IPS-18c (cell line): ENCODE measurements around the gene LAMTOR4.
"Not testable (repeated sequence)": the region's sequence is repeated elsewhere in the genome, so short reads cannot be mapped to it uniquely, and the experiment has no call there.

Source experiments
- H3K4me3 ChIP-seq: 2 replicates; pipeline ENCODE4 v1.7.0; 2013; ENCODE audit warnings: low read depth, mild to moderate bottlenecking, low read length, moderate library complexity; ENCODE audit not compliant: insufficient read depth
- H3K9me3 ChIP-seq: one replicate; pipeline ENCODE4 v1.6.1; 2013; ENCODE audit warnings: mild to moderate bottlenecking, low read length, moderate library complexity; ENCODE audit not compliant: control insufficient read depth, insufficient read depth

Gene LAMTOR4

DNA sequence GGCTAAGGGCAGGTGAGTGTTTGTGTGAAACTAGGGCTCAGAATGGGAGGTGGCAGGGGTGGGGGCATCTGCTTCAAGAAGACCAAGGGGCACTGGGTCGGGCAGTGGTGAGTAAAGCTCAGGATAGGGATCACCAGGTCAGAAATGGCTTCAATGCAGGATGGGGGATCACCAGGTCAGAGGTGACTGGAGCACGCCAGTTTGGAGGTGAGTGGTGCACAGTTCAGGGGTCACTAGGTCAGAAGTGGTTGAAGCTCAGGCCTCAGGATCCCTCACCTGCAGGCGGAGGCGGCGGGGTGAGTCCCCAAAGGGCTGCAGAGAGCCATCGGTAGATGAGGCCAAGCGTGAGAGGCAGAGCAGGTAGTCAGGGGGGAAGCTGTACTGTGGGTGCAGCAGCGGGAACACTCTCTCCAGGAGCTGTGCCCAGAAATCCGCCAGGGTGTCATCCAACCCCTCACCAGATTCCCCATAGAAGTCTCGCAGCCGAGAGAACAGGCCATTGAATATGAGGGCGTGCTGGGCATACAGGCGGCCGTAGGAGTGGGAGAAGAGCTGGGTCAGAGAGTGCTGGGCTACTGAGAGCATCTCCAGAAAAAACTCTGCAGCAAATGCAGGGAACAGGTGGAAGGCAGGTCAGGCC, 26.7 kb downstream of the LAMTOR4 start:
- H3K4me3 ChIP-seq: no peak overlapping the region
- H3K9me3 ChIP-seq: no peaks in the 10 kb centered on the region

DNA sequence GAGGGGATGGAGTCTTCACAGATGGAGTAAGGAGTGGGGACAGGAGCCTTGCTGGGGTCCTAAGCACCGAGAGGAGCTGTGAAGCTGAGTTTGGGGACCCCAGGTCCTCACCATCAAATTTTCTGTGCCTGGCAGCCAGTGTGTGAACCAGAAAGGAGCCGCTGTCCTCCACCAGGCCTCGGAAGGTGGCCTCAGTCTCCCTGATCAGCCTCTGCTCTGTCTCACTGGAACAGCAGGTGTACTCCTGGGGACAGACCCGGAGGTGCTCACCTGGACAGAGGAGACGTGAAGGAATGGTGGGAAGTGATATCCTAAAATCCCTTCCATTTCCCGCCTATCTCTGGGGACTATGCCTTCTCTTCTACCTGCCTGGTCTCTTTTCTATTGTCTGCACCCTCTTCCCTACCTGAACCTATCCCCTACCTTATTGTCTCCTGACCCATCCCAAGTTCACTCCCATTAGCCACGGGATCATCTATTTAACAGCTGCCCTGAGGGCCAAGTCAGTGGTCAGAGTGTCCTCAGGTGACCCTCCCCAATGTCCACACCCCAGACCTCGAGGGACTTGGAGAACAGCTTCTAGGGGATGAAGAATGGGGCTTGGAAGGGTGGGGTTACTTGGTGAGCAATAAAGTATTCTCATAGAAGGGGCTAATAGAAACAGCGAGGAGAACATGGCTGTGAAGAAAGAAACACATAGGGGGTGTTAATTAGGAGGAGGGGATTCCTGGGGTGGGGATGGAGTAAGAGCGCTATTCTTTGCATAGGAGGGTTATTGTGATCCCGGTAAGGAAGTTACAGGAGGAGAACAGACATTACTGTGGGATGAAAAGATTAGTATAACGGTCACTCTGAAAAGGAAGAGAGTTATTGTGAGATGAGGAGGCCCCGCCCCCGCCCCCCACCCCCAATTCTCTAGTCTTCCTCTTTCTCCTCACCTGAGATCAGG, 27.7 kb downstream of the LAMTOR4 start:
- Histone ChIP-seq H3K4me3 (peak overlapping the region; percentile 97), H3K9me3 (no peaks in the 10 kb centered on the region)

DNA sequence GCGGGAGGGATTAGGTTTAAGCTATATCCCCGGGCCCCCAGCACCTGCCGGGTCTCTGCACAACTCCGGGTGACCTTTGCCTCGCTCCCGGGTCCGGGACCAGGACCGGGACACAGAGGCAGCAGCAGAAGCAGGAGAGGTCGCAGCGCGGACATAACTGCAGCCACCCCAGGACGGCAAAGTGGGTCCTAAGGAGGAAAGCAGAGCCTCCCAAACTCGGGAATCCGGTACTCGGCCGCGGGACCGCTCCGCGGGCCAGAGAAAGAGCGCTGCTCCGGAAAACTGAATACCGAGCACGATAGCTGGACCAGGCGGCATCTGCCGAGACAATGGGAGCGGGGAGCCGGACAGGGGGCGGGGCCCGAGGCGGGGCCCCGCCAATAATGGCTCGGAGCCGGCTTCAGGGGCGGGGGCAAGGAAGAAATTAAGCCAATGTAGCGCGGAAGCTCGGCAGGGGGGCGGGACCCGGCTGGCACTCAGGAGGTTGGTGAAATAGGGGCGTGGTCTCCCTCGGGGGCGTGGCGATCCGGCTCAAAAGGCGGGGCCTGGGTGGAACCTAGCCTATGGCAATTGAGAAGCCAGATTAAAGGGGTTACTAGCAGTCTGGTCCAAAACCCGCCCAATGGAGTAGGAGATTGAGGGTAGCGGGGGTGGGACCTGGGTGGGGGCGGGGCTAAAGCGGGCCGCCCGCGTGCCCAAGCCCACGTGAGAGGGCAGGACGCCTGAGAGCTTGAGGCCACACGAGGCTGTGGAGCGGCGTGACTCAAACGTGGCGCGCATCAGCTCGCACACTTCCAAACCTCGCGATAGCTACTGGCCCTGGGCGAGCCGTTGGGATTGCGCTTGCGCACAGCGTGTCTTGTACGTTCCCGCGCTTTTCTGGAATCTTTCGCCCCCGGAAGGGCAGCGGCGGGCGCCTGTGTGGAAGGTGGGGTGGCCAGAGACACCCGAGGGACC, 28.6 kb downstream of the LAMTOR4 start, which contains the start of the genes GPC2 and STAG3:
Gene GPC2, minus strand, starts transcription at position 337 of the 957 bp plus-strand sequence. Its CDS starts 182 bp downstream, at position 155.
Gene STAG3, plus strand, starts transcription at position 874 of the 957 bp plus-strand sequence. CDS start 2,639 bp downstream, outside the sequence.
- Histone ChIP-seq H3K4me3 (peak within 1 kb of the TSS; percentile 97), H3K9me3 (no peaks in the 10 kb centered on the region)

DNA sequence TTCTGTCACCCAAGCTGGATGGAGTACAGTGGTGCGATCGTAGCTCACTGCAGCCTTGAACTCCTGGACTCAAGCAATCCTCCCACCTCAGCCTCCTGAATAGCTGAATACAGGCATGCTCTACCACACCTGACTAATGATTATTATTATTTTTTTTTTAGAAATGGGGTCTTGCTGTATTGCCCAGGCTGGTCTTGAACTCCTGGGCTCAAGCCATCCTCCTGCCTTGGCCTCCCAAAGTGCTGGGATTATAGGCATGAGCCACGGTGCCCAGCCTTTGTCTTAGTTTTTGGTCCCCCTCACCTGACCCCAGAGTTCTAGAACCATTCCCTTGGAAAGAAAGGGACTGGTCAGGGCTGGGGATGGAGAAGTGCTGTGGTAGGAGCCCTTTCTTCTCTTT, 31.4 kb downstream of the LAMTOR4 start:
- H3K4me3 ChIP-seq, H3K9me3 ChIP-seq: not testable (repeated sequence)

DNA sequence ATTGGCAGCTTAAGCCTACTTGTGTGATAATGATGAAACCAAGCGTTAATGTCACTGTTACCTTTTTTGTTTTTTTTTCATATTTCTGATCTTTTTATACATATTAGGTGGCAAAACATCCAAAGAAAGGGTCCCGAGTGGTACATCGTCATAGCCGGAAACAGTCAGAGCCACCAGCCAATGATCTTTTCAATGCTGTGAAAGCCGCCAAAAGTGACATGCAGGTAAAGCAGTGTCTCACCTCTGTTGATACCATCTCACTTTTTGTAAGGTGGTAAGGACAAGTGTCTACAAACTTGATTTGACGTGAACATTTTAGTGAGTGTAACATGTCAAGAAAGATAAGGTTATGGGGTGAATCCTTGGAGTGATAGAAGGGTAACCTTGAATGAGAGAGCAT, 33.9 kb downstream of the LAMTOR4 start:
- not testable (repeated sequence) for H3K9me3 ChIP-seq, H3K4me3 ChIP-seq

DNA sequence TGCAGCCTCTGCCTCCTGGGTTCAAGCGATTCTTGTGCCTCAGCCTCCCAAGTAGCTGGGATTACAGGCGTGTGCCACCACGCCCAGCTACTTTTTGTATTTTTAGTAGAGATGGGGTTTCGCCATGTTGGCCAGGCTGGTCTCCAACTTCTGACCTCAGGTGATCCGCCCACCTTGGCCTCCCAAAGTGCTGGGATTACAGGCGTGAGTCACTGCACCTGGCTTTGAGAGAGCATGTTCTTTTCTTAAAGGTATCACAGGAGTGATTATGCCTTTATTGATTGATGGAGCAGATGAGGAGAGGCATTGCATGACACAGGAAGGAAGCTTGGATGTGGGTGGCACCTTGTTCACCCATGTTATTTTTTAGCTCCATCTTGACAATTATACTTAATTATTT, 34.4 kb downstream of the LAMTOR4 start:
- H3K4me3 ChIP-seq, H3K9me3 ChIP-seq: not testable (repeated sequence)

DNA sequence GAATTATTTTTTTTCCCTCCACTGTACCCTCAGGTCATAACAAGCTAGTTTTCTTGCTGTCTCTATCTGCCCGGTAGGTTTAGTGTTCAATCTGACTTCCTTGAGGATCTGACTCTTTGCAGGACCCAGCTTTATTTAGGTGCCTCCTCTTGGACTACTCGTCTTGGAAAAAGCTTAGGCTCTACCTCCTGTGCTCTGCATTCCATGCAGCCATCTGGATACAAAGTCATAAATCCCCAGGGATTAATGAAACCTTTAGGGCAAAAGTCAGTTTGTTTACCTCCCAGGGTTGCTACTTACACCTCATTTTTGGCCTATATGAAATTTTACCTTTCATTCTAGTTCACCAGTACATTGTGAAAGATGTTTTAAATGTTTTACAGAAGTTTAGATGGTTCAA, 37.0 kb downstream of the LAMTOR4 start:
- H3K4me3 ChIP-seq: no peak overlapping the region
- no peaks in the 10 kb centered on the region for H3K9me3 ChIP-seq

DNA sequence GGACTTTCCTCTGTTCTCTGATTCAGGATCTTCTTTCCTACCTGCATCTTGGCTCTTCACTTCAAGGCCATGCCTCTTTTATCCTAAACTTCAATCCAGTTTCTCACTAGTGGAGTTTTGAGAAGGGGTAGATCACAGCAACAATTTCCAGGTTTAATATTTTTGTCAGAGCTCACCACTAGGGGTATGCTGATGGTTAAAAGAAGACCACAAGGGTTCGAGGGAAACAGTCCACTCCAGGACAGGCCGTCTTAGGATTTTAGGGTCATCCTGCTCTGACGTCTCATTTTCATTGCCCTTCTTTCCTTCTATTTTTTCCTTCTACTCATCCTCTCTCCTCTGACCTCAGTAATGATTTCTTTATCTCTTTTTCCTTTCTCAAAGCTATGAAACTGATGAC, 40.3 kb downstream of the LAMTOR4 start:
- no peaks in the 10 kb centered on the region for H3K9me3 ChIP-seq
- no peak overlapping the region for H3K4me3 ChIP-seq

DNA sequence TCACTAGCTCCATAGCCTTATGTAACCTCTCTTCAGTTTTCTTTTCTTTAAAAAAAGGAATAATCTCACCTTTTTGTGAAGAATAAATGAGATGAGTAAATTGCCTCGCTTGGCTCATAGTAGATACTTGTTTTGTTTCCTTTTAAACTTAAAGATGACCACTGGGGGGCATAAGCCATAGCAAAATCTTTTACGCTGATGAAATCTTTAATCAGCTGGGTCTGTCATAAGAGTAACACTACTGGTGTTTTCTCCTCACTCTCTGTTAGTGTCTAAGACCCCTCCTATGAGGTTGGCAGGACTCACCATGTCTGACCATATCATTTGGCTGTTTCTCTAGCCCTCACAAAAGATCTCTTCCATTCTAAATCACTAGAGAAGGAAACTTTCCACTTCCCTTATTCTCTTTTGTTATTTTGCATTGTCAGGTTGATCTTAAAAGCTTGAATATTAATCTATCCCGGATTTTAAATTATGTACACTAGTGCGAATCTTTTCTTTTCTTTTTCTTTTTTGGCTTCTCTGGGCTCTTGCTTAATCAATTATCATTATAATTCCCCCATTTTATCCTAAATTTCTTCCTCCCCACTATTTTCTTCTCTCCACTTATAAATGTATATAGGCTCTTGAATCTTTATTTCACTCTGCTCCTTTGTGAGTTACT, 41.5 kb downstream of the LAMTOR4 start:
- Histone ChIP-seq H3K4me3 (no peak overlapping the region), H3K9me3 (no peaks in the 10 kb centered on the region)

DNA sequence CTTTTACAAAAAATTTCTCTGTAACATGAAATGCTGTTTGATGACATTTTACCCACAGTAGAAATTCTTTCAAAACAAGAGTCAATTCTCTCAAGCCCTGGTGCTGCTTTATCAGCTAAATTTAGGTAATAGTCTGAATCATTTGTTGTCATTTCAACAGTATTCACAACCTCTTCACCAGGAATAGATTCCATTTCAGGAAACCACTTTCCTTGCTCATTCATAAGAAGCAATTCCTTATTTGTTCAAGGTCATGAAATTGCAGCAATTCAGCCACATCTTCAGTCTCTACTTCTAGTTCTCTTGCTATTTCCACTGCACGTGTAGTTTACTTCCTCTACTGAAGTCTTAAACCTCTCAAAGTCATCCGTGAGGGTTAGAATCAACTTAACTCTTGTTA, 43.1 kb downstream of the LAMTOR4 start:
- H3K4me3 ChIP-seq: no peak overlapping the region
- H3K9me3 ChIP-seq: peaks cover 2% of the 10 kb centered on the region

DNA sequence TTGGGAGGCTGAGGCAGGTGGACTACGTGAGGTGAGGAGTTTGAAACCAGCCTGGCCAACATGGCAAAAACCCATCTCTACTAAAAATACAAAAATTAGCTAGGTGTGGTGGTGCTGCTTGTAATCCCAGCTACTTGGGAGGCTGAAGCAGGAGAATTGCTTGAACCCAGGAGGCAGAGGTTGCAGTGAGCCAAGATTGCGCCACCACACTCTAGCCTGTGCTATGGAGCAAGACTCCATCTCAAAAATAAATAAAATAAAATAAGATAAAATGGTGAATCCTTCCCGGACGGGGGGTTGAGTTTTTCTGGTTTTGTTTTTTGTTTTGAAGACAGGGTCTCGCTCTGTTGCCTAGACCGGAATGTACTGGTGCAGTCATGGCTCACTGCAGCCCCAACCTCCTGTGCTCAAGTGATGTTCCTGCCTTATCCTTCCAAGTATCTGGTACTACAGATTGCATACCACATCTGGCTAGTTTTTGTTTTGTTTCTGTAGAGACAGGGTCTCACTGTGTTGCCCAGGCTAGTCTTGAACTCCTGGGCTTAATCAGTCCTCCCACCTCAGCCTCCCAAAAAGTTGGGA, 43.7 kb downstream of the LAMTOR4 start:
- not testable (repeated sequence) for H3K4me3 ChIP-seq, H3K9me3 ChIP-seq

DNA sequence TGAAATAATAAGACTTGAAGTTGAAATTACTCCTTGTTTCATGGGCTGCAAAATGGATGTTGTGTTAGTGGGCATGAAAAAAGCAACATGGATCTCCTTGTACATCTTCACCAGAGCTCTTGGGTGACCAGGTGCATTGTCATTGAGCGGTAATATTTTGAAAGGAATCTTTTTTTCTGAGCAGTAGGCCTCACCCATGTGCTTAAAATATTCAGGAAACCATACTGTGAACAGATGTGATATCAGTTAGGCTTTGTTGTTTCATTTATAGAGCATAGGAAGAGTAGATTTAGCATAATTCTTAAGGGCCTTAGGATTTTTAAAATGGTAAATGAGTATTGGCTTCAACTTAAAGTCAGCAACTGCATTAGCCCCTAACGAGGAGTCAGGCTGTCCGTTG, 44.3 kb downstream of the LAMTOR4 start:
- Histone ChIP-seq H3K4me3 (no peak overlapping the region), H3K9me3 (peaks cover 2% of the 10 kb centered on the region)

DNA sequence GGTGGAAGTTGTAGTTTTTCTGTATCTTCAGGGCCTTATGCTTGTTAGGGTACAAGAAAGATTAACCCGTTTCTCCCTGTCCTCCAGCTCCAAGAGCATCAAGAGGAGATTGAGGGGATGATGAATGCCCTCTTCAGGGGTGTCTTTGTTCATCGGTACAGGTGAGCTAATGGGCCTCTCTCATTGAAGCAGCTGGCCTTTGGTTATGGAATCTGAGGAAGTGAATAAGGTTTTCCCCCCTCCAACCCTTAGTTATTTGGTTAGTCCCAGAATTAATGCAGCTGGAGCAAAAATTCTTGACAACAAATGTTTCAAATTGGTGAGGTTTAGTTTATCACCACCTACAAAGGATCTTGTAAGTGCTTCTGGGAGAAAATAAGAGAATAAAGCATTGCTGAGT, 46.5 kb downstream of the LAMTOR4 start:
- H3K4me3 ChIP-seq: no peak overlapping the region
- peaks cover 2% of the 10 kb centered on the region for H3K9me3 ChIP-seq

DNA sequence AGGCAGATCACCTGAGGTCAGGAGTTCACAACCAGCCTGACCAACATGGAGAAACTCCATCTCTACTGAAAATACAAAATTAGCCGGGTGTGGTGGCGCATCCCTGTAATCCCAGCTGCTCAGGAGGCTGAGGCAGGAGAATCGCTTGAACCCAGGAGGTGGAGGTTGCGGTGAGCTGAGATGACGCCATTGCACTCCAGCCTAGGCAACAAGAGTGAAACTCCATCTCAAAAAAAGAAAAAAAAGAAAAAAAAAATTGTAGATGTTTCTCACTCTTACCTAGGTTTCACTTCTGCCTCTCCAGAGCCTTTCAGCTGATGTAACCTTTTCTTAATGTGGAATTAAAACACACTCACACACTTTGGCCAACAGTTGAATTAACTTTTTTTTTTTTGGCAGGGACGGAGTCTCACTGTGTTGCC, 47.2 kb downstream of the LAMTOR4 start:
- H3K9me3 ChIP-seq: not testable (repeated sequence)

DNA sequence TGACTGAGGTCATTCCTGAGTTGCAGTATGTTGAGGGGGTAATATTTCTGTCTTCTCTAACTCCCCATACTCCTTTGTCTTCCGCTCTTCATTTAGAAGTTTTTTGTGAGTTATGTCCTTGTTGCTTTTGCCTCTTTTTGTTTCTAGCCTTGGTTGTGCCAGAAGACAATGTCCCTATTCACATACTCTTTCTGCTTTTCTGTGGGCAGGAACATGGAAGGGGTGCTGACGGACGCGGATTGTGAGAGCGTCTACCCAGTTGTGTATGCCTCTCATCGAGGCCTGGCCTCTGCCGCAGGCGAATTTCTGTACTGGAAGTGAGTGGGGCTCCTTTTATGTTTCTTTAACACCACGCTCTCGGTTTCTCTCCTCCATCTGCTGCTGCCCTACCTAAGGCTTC, 49.5 kb downstream of the LAMTOR4 start:
- Histone ChIP-seq H3K4me3 (no peak overlapping the region), H3K9me3 (peaks cover 2% of the 10 kb centered on the region)

More for the DNA sequence above, 47.2 kb downstream of the LAMTOR4 start:
- H3K4me3 ChIP-seq: not testable (repeated sequence)

DNA sequence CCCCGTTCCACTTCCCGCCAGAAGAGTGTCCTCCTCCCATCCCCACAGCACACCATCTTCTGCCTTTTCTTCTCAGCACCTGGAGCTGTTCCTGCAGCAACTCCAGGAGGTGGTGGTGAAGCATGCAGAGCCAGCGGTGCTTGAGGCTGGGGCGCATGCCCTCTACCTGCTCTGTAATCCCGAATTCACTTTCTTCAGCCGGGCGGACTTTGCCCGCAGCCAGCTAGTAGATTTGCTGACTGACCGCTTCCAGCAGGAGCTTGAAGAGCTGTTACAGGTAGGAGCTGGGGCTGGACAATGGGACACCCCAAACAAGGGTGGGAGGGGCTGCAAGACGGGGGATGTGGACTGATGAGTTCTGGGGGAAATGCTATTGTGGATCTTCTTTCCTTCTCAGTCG, 52.0 kb downstream of the LAMTOR4 start:
- peaks cover 2% of the 10 kb centered on the region for H3K9me3 ChIP-seq
- no peak overlapping the region for H3K4me3 ChIP-seq
